Esophagus muscularis mucosa (tissue), 4 donors: ENCODE results near the gene SLAMF9.

ENCODE experiments used
- EP300 ChIP-seq: sonication (generic); formaldehyde crosslinking; IDR thresholded peaks from one replicate; pipeline ENCODE4 v1.6.1; 2017; ENCODE audit warnings: antibody characterized with exemption
- POLR2A ChIP-seq: fragments of 450-650 bp; IDR thresholded peaks from one replicate; pipeline ENCODE4 v1.6.1; 2017; ENCODE audit warnings: antibody characterized with exemption, moderate library complexity, mild to moderate bottlenecking, low read depth
- TF ChIP-seq, protein P1 (sequence below), 3 experiments: fragments of 200-600 bp in 2 of 3; fragments of 450-650 bp in 1 of 3; sonication (generic) in 2 of 3; IDR thresholded peaks; one replicate each; pipeline ENCODE4 v1.5.1; 2017 to 2019; ENCODE audit warnings: antibody characterized with exemption in 3 of 3, mild to moderate bottlenecking in 2 of 3, moderate library complexity in 1 of 3

DNA sequence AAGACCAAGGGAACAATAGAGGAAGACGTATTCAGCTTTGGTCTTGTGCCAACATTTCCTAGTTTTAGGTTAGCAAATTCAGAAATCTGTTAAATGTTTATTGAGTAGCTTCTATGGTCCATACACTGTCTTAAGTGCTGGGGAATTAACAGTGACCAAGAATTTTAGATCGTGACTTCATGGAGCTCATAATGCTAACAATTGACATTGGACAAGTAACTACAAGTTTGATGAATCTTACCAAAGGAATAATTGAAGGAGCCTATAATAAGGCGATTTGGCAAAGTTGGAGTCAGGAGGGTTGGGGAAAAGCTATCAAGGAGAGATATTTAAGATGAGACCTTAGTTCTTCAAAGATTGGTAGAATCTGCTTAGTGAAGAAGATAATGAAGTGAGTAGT is 1.4 kb upstream of the SLAMF9 start:
- TF ChIP-seq, protein P1, sequence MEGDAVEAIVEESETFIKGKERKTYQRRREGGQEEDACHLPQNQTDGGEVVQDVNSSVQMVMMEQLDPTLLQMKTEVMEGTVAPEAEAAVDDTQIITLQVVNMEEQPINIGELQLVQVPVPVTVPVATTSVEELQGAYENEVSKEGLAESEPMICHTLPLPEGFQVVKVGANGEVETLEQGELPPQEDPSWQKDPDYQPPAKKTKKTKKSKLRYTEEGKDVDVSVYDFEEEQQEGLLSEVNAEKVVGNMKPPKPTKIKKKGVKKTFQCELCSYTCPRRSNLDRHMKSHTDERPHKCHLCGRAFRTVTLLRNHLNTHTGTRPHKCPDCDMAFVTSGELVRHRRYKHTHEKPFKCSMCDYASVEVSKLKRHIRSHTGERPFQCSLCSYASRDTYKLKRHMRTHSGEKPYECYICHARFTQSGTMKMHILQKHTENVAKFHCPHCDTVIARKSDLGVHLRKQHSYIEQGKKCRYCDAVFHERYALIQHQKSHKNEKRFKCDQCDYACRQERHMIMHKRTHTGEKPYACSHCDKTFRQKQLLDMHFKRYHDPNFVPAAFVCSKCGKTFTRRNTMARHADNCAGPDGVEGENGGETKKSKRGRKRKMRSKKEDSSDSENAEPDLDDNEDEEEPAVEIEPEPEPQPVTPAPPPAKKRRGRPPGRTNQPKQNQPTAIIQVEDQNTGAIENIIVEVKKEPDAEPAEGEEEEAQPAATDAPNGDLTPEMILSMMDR (IDR thresholded peaks at IDR 0.05), result no peak
- TF ChIP-seq POLR2A, result no peak
- no peak for TF ChIP-seq EP300
